Activated naive CD8-positive, alpha-beta T cell treated with anti-CD3 and anti-CD28 coated beads, Interleukin-2, amount 10 ng/mL, durations not matched to agents 7 days and 5 days (primary cell): ENCODE measurements around the gene OGFR. TPM values are rescaled to one million over a fixed set of nuclear protein-coding genes. Genes with fewer than 3 reads are reported as not detected.

Experiments
- ATAC-seq: fragments of 150-1000 bp; cut with Tn5 transposase; one replicate; pipeline ENCODE4 v1.10.0; 2021; ENCODE audit warnings: low read depth, moderate library complexity
- POLR2A ChIA-PET: fragments of 350-600 bp; sonication (Branson Sonifier 250); formaldehyde crosslinking; loops from one replicate; lab custom pipeline; 2021; ENCODE audit warnings: antibody characterized with exemption; lab: Charles Lee
- DNase-seq: peaks from one replicate; pipeline ENCODE4 v3.0.0; 2021
- H3K27ac Mint-ChIP-seq: one replicate; pipeline ENCODE4 v1.8.0; 2022; ENCODE audit warnings: mild to moderate bottlenecking, mixed read lengths
- H3K27me3 Mint-ChIP-seq: one replicate; pipeline ENCODE4 v1.8.0; 2022; ENCODE audit warnings: mild to moderate bottlenecking, moderate library complexity, mixed read lengths
- H3K36me3 Mint-ChIP-seq: one replicate; pipeline ENCODE4 v1.8.0; 2021; ENCODE audit warnings: mild to moderate bottlenecking, mixed read lengths
- H3K4me1 Mint-ChIP-seq: one replicate; pipeline ENCODE4 v1.8.0; 2021; ENCODE audit warnings: mixed read lengths
- H3K4me3 Mint-ChIP-seq: one replicate; pipeline ENCODE4 v1.8.0; 2022; ENCODE audit warnings: mild to moderate bottlenecking, moderate library complexity, mixed read lengths
- H3K9me3 Mint-ChIP-seq: one replicate; pipeline ENCODE4 v1.8.0; 2021; ENCODE audit warnings: mixed read lengths
- total RNA-seq, 2 experiments: library from RNA; stranded (reverse); gene quantifications; one replicate each; pipeline ENCODE4 v1.2.3, GENCODE V29; 2021

Gene OGFR
- total RNA-seq, 2 experiments from 2014 or later = 80.8 to 81.1 TPM

DNA sequence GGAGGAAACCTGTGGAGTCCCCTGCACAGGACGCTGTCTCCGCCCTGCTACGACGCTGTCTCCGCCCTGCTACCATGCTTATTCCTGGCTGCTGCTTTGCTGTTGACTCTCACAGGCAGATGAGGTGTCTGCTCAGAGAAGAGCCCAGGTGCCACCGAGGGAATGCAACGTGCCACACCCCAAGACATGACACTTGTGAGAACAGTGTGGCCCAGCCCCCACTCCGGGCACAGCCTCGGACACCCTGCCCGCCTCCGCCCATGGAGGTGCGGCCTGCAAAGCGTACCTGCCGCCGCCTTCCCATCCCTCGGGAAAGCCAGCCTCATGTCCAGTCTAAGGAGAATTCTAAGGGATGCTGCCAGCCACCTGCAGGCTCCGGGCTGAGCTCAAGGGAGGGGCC lies 23.9 kb upstream of the OGFR start:
- Mint-ChIP-seq H3K4me1 (peaks cover 21% of the 10 kb centered on the region), H3K27ac (no peak overlapping the region), H3K27me3 (peaks cover 2% of the 10 kb centered on the region), H3K9me3 (no peaks in the 10 kb centered on the region), H3K36me3 (no peaks in the 10 kb centered on the region), H3K4me3 (no peak overlapping the region)
- ATAC-seq (no peak), DNase-seq (no peak)
- POLR2A ChIA-PET = no interaction called here

- DNase-seq (no peak), ATAC-seq (no peak)
- Mint-ChIP-seq H3K9me3 (no peaks in the 10 kb centered on the region), H3K27me3 (peaks cover 2% of the 10 kb centered on the region), H3K4me3 (no peak overlapping the region), H3K27ac (no peak overlapping the region), H3K36me3 (no peaks in the 10 kb centered on the region), H3K4me1 (peaks cover 10% of the 10 kb centered on the region)
- POLR2A ChIA-PET = interaction anchor here (1.7 kb wide), 1 partner anchor 12 kb away, joined by 5 read pairs; no protein-coding TSS in a partner anchor
Measured at GRCh38 chr20:62782149-62782892, 22.3 kb upstream of the OGFR start.

- POLR2A ChIA-PET = interaction anchor here (1.7 kb wide), 1 partner anchor 12 kb away, joined by 5 read pairs; no protein-coding TSS in a partner anchor
- DNase-seq (no peak), ATAC-seq (no peak)
- H3K9me3 Mint-ChIP-seq = no peaks in the 10 kb centered on the region
- peaks cover 11% of the 10 kb centered on the region for H3K4me1 Mint-ChIP-seq
- H3K27me3 Mint-ChIP-seq = peaks cover 5% of the 10 kb centered on the region
- no peaks in the 10 kb centered on the region for H3K36me3 Mint-ChIP-seq
- no peak overlapping the region for H3K4me3 Mint-ChIP-seq
- H3K27ac Mint-ChIP-seq = no peak overlapping the region
Measured at GRCh38 chr20:62782893-62783278, 21.7 kb upstream of the OGFR start.

DNA sequence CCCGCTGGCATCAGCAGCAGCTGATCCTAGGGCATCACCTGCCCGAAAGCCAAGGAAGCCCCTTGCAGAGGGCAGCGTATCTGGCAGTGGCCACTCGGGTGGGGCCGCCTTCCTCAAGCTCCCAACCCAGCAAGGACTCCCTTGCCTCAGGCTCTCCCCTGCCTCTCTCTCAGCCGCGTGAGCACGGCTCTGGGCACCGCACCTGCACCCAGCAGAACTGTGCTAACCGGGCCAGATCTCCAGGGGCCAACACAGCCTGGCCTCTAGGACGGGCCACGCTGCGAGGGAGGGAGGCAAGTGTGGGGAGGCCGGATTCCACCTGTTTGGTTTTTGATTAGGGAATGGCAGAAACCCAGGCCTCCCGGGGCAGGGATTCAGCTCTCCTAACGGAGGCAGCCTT lies 20.1 kb upstream of the OGFR start:
- H3K4me1 Mint-ChIP-seq = peaks cover 9% of the 10 kb centered on the region
- ATAC-seq (no peak), DNase-seq (no peak)
- H3K36me3 Mint-ChIP-seq = no peaks in the 10 kb centered on the region
- no peak overlapping the region for H3K4me3 Mint-ChIP-seq
- no peak overlapping the region for H3K27ac Mint-ChIP-seq
- peaks cover 5% of the 10 kb centered on the region for H3K27me3 Mint-ChIP-seq
- no peaks in the 10 kb centered on the region for H3K9me3 Mint-ChIP-seq
- POLR2A ChIA-PET = no interaction called here

- Mint-ChIP-seq H3K27ac (no peak overlapping the region), H3K27me3 (peaks cover 5% of the 10 kb centered on the region), H3K4me1 (peaks cover 9% of the 10 kb centered on the region), H3K4me3 (no peak overlapping the region), H3K9me3 (no peaks in the 10 kb centered on the region), H3K36me3 (no peaks in the 10 kb centered on the region)
- POLR2A ChIA-PET = interaction anchor here (1.0 kb wide), 1 partner anchor 9 kb away, joined by 5 read pairs; no protein-coding TSS in a partner anchor
- no peak for ATAC-seq
- no peak for DNase-seq
Measured at GRCh38 chr20:62785393-62785792, 19.2 kb upstream of the OGFR start.

DNA sequence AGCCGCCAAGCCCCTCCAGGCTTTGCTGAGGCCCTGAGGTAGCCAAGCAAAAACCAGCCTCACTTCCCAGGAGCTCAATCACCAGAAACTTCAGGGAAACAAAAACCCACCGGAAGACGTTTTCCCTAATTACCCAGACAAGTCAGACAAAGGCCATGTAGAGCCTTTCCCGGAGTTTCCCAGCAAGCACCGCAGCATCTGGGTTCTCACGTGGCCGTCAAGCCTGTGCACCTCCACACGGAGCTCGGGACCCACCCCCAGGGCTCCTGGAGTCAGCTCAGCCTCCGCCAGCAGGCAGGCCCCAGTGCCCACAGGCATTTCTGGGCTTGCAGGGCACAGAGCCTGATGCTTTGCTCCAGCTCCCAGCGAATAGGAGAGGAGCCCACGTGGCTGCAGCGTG lies 18.5 kb upstream of the OGFR start:
- POLR2A ChIA-PET = interaction anchor here (1.0 kb wide), 1 partner anchor 8 kb away, joined by 5 read pairs; no protein-coding TSS in a partner anchor

DNA sequence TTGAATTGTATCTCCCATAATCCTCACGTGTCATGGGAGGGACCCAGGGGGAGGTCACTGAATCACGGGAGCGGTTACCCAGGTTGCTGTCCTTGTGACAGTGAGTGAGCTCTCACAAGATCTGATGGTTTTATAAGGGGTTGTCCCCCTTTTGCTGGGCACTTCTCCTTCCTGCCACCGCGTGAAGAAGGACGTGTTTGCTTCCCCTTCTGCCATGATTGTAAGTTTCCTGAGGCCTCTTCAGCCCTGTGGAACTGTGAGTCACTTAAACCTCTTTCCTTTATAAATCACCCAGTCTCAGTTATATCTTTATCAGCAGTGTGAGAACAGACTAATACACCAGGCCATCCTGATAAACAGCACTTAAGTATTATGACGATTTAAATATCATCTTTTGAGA lies 17.3 kb upstream of the OGFR start:
- Mint-ChIP-seq H3K4me3 (no peak overlapping the region), H3K36me3 (no peaks in the 10 kb centered on the region), H3K27me3 (peaks cover 5% of the 10 kb centered on the region), H3K9me3 (no peaks in the 10 kb centered on the region), H3K4me1 (peaks cover 16% of the 10 kb centered on the region), H3K27ac (no peak overlapping the region)
- DNase-seq = no peak
- POLR2A ChIA-PET = interaction anchor here (0.7 kb wide), 1 partner anchor 9 kb away, joined by 3 read pairs; the partner anchor contains the start of gene MRGBP
- no peak for ATAC-seq

More for the DNA sequence above, 18.5 kb upstream of the OGFR start:
- Mint-ChIP-seq H3K4me3 (no peak overlapping the region), H3K9me3 (no peaks in the 10 kb centered on the region), H3K27me3 (peaks cover 5% of the 10 kb centered on the region), H3K4me1 (peaks cover 10% of the 10 kb centered on the region), H3K36me3 (no peaks in the 10 kb centered on the region), H3K27ac (peak overlapping the region; percentile 30)
- no peak for DNase-seq
- ATAC-seq = no peak

DNA sequence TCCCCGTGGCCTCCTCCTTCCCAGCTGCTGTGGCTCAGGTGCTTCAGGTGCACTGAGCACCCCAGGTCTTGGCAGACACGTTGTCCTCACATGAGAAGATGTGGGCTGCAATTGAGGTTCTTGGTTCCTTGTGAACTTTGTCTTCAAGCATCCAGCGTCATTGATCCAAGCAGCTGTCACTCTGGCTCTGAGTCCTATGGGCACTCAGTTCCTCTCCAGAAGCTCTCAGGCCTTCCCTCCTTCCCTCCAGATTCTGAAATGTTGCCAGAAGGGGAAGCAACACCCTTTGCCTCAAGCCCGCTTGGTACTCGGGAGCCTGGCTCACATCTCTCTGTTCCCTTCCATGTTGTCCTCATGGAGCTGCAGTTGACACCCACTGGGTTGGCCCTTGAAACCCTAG lies 16.8 kb upstream of the OGFR start:
- Mint-ChIP-seq H3K4me3 (no peak overlapping the region), H3K9me3 (no peaks in the 10 kb centered on the region), H3K4me1 (peaks cover 14% of the 10 kb centered on the region), H3K36me3 (no peaks in the 10 kb centered on the region), H3K27me3 (peaks cover 3% of the 10 kb centered on the region), H3K27ac (no peak overlapping the region)
- ATAC-seq (no peak), DNase-seq (no peak)
- POLR2A ChIA-PET = no interaction called here

GRCh38 chr20:62788607-62789006 lies 16.0 kb upstream of the OGFR start:
- ATAC-seq = no peak
- Mint-ChIP-seq H3K27ac (no peak overlapping the region), H3K36me3 (no peaks in the 10 kb centered on the region), H3K4me1 (peaks cover 17% of the 10 kb centered on the region), H3K4me3 (no peak overlapping the region), H3K9me3 (no peaks in the 10 kb centered on the region), H3K27me3 (peaks cover 3% of the 10 kb centered on the region)
- POLR2A ChIA-PET = interaction anchor here (1.0 to 1.9 kb wide), 2 partner anchors 147 to 185 kb away, joined by 3 to 6 read pairs; partner anchors contain the start of gene SLCO4A1
- DNase-seq = no peak

DNA sequence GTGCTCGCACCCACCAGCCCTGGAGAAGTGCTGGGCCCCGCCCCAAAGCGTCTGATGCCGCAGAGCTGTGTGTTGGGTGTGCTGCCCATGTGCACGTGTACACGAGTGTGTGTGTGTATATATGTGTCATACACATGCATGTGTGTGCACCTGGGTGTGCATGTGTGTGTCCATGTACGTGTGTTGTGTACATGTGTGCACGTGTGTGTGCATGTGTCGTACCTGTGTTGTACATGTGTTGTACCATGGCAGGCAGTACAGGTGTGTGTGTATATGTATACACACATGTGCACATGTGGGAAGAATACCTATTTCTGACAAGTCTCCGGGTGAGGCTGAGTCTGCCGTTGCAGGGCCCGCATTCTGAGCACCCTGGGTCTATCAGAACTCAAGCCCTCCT lies 14.6 kb upstream of the OGFR start:
- no peak for DNase-seq

GRCh38 chr20:62791301-62792181 lies 13.1 kb upstream of the OGFR start:
- Mint-ChIP-seq H3K4me3 (no peak overlapping the region), H3K4me1 (peaks cover 18% of the 10 kb centered on the region), H3K27ac (peak overlapping the region; percentile 75), H3K9me3 (no peaks in the 10 kb centered on the region), H3K36me3 (no peaks in the 10 kb centered on the region), H3K27me3 (peaks cover 3% of the 10 kb centered on the region)
- POLR2A ChIA-PET = interaction anchor here (1.1 to 1.2 kb wide), 2 partner anchors 149 to 292 kb away, joined by 4 read pairs; partner anchors contain the start of gene SLCO4A1
- peak; percentile 27 for ATAC-seq
- peak; percentile 76 for DNase-seq

More for the DNA sequence above, 14.6 kb upstream of the OGFR start:
- POLR2A ChIA-PET = interaction anchor here (1.3 to 1.9 kb wide), 2 partner anchors 50 to 148 kb away, joined by 3 to 6 read pairs; partner anchors contain the start of gene SLCO4A1
- Mint-ChIP-seq H3K27ac (no peak overlapping the region), H3K27me3 (peaks cover 3% of the 10 kb centered on the region), H3K4me1 (peaks cover 17% of the 10 kb centered on the region), H3K9me3 (no peaks in the 10 kb centered on the region), H3K4me3 (no peak overlapping the region), H3K36me3 (no peaks in the 10 kb centered on the region)
- ATAC-seq = no peak

- POLR2A ChIA-PET = interaction anchor here (1.1 to 1.2 kb wide), 2 partner anchors 150 to 292 kb away, joined by 4 read pairs; partner anchors contain the start of gene SLCO4A1
- Mint-ChIP-seq H3K4me1 (peaks cover 16% of the 10 kb centered on the region), H3K27me3 (peaks cover 2% of the 10 kb centered on the region), H3K4me3 (no peak overlapping the region), H3K27ac (peak overlapping the region; percentile 42), H3K9me3 (no peaks in the 10 kb centered on the region), H3K36me3 (no peaks in the 10 kb centered on the region)
- DNase-seq = no peak
- no peak for ATAC-seq
Measured at GRCh38 chr20:62792182-62792939, 12.3 kb upstream of the OGFR start.
